ENCODE measurements around the gene CENPV. TPM values are rescaled to one million over a fixed set of nuclear protein-coding genes. Genes with fewer than 3 reads are reported as not detected.
"Not testable (repeated sequence)": the region's sequence is repeated elsewhere in the genome, so short reads cannot be mapped to it uniquely, and the experiment has no call there.

The CENPV gene
- total RNA-seq, 3 donors from 2014 or later = 26.9 to 91.5 (median 50.1) TPM

DNA sequence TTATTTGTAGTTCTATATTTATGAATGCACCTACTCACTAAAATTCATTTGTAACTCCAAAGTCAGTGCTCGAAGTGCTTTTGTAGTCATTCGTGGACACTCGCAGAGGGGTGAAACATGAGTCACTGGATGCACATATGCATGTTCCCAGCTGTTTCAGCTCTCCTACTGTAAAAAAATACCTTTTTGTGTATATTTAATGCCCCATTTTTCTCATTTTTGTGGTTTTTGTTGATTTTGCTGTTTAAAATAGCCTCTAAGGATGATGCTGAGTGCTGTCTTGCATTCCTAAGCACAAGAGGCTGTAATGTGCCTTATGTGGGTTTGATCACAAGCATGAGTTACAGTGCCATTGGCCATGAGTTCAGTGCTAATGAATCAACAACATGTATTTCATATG, 30.6 kb downstream of the CENPV start:
- Histone ChIP-seq H3K4me1 (ENCODE audit: low read depth) (no peaks in the 10 kb centered on the region), H3K36me3 (ENCODE audit: low read depth) (no peaks in the 10 kb centered on the region)
- intact Hi-C loops (cut with DNase I, micrococcal nuclease) = no loop called here

DNA sequence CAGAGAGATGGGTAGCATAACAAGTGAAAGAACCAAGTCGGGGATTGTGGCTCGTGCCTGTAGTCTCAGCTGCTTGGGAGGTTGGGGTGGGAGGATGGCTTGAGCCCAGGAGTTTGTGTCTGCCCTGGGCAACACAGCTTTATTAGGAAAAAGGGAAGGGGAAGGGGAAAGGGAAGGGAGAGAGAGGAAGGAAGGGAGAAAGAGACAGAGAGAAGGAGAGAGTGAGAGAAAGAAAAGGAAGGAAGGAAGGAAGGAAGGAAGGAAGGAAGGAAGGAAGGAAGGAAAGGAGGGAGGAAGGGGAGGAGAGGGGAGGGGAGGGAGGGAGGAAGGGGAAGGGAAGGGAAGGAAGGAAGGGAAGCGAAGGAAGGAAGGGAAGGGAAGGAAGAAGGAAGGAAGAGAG, 33.3 kb downstream of the CENPV start:
- intact Hi-C loops (cut with DNase I, micrococcal nuclease) = no loop called here
- no peaks in the 10 kb centered on the region for H3K9me3 ChIP-seq
- H3K4me3 ChIP-seq = no peak overlapping the region
- ATAC-seq (no peak), DNase-seq (no peak)
- TF ChIP-seq, protein P1, sequence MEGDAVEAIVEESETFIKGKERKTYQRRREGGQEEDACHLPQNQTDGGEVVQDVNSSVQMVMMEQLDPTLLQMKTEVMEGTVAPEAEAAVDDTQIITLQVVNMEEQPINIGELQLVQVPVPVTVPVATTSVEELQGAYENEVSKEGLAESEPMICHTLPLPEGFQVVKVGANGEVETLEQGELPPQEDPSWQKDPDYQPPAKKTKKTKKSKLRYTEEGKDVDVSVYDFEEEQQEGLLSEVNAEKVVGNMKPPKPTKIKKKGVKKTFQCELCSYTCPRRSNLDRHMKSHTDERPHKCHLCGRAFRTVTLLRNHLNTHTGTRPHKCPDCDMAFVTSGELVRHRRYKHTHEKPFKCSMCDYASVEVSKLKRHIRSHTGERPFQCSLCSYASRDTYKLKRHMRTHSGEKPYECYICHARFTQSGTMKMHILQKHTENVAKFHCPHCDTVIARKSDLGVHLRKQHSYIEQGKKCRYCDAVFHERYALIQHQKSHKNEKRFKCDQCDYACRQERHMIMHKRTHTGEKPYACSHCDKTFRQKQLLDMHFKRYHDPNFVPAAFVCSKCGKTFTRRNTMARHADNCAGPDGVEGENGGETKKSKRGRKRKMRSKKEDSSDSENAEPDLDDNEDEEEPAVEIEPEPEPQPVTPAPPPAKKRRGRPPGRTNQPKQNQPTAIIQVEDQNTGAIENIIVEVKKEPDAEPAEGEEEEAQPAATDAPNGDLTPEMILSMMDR (IDR thresholded peaks at IDR 0.05) = no peak
- H3K36me3 ChIP-seq (ENCODE audit: low read depth) = no peaks in the 10 kb centered on the region
- H3K4me1 ChIP-seq (ENCODE audit: low read depth) = no peaks in the 10 kb centered on the region

More for the DNA sequence above, 30.6 kb downstream of the CENPV start:
- no peak for DNase-seq
- no peak for ATAC-seq
- Histone ChIP-seq H3K9me3 (no peaks in the 10 kb centered on the region), H3K4me3 (no peak overlapping the region)
- TF ChIP-seq, protein P1 (IDR thresholded peaks at IDR 0.05) = no peak

DNA sequence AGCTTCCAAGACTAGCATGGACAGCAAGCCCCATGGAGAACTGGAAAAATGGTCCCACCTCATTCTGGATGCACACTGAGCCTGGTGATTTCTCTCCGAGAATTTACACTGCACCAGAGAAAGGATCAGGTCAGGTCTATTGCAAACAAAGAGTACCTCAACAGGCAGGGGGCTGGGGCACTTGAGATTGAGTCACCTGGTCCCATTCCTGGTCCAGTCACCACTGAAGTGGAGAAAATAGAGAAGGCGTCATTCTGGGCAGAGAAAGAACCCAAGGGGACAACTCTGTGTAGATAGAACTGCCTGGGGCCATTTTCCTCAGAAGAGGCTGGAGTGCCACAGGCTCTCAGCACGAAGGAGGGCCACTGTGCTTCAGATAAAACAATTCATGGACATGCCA, 38.4 kb downstream of the CENPV start:
- ATAC-seq = no peak

DNA sequence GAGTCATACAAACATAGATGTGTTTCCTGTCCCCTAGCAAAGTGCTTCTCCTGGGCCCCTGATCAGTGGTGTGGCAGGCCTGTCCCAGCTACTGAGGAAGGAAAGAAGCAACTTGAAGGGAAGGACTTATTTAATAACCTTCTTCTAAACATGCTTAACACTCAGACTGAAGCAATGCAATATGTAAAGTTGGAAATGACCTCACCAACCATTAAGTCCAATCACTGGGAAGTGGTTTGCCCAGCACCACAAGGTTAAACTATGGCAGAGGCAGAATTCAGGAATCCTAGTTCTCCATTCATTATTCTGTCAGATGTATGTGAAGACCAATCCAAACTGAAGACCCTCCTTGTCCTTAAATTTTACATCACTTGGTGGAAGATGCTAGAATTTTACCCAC, 39.1 kb downstream of the CENPV start:
- intact Hi-C loops (cut with DNase I, micrococcal nuclease) = no loop called here
- no peaks in the 10 kb centered on the region for H3K36me3 ChIP-seq (ENCODE audit: low read depth)
- peaks cover 3% of the 10 kb centered on the region for H3K4me1 ChIP-seq (ENCODE audit: low read depth)
- no peak overlapping the region for H3K4me3 ChIP-seq
- DNase-seq (no peak), ATAC-seq (no peak)
- H3K9me3 ChIP-seq = no peaks in the 10 kb centered on the region
- TF ChIP-seq, protein P1 (IDR thresholded peaks at IDR 0.05) = no peak

More for the DNA sequence above, 38.4 kb downstream of the CENPV start:
- Histone ChIP-seq H3K36me3 (ENCODE audit: low read depth) (no peaks in the 10 kb centered on the region), H3K4me1 (ENCODE audit: low read depth) (peaks cover 3% of the 10 kb centered on the region), H3K9me3 (no peaks in the 10 kb centered on the region), H3K4me3 (no peak overlapping the region)
- no peak for DNase-seq
- TF ChIP-seq, protein P1 (IDR thresholded peaks at IDR 0.05) = no peak
- intact Hi-C loops (cut with DNase I, micrococcal nuclease) = no loop called here

DNA sequence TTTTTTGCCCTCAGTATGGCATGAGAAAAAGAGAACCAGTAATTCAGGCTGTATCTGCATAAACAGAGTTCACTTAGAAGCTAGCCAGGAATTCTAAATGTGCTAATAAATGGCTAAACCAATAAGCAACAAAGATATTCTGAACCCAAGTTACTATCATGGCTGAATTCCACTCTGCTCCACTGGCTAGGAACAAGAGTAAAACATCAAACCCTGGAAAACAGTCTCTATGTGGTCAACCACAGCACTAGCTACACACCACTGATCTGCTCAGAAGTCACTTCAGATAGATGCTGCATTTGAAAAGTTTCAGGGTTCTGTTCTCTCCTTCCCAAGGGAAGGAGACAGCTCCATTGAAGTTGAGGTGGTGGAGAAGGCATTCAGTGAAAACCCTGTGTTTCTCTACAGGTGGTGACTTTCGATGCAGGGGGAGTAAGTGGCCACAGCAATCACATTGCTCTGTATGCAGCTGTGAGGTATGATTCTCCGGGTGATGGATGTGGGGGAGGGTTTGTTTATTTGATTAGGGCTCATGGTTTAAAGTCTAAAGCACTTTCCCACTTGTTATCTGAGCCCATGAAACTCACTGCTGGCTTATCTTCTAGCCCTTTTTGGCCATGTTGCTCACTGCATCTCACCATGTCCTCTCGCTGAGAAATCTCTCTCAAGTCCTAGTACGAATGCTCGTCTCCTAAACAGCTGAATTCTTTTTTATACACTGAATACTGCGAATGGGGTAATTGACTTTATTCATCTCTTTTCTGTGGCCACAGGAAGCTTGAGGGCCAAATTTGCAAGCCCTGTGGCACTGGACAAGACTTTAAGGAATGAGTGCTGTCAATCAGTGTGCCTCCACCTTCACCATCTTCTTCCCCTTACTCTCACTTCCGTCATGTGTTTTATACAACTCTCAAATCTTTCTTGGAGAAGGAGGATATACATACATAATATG, 39.9 kb downstream of the CENPV start:
- no peaks in the 10 kb centered on the region for H3K36me3 ChIP-seq (ENCODE audit: low read depth)
- no peaks in the 10 kb centered on the region for H3K9me3 ChIP-seq
- DNase-seq (no peak), ATAC-seq (peak; percentile 87)
- peaks cover 3% of the 10 kb centered on the region for H3K4me1 ChIP-seq (ENCODE audit: low read depth)
- intact Hi-C loops (cut with DNase I, micrococcal nuclease) = no loop called here
- no peak overlapping the region for H3K4me3 ChIP-seq
- TF ChIP-seq, protein P1 (IDR thresholded peaks at IDR 0.05) = no peak

DNA sequence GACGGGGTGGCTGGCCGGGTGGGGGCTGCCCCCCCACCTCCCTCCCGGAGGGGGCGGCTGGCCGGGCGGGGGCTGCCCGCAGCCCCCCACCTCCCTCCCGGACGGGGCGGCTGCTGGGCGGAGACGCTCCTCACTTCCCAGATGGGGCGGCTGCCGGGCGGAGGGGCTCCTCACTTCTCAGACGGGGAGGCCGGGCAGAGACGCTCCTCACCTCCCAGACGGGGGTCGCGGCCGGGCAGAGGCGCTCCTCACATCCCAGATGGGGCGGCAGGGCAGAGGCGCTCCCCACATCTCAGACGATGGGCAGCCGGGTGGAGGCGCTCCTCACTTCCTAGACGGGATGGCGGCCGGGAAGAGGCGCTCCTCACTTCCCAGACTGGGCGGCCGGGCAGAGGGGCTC, 41.2 kb downstream of the CENPV start:
- intact Hi-C loops (cut with DNase I, micrococcal nuclease); H3K9me3 ChIP-seq; H3K36me3 ChIP-seq (ENCODE audit: low read depth); DNase-seq; H3K4me1 ChIP-seq (ENCODE audit: low read depth); ATAC-seq; H3K4me3 ChIP-seq: not testable (repeated sequence)
